ENCODE results near the gene F8A2. TPM values are rescaled to one million over a fixed set of nuclear protein-coding genes. Genes with fewer than 3 reads are reported as not detected.
"Not testable (repeated sequence)": the region's sequence is repeated elsewhere in the genome, so short reads cannot be mapped to it uniquely, and the experiment has no call there.

Gene F8A2
- total RNA-seq, 1 experiment from 2014 or later, result not detected

GRCh38 chrX:155389634-155390033 is 7.7 kb downstream of the F8A2 start:
- H3K56ac ChIP-seq (ENCODE audit: insufficient read length, low read depth, low read length), result no peak overlapping the region
- no peaks in the 10 kb centered on the region for H3K27me3 Mint-ChIP-seq (ENCODE audit: low read depth)
- no peak overlapping the region for H3K9ac ChIP-seq (ENCODE audit: extremely low read depth, insufficient read length, low read length)
- H4K91ac ChIP-seq (ENCODE audit: insufficient read length, low read depth, low read length), result no peak overlapping the region
- H2BK120ac ChIP-seq (ENCODE audit: low read depth, low read length, poor library complexity, severe bottlenecking), result no peak overlapping the region
- TF ChIP-seq, protein P1, sequence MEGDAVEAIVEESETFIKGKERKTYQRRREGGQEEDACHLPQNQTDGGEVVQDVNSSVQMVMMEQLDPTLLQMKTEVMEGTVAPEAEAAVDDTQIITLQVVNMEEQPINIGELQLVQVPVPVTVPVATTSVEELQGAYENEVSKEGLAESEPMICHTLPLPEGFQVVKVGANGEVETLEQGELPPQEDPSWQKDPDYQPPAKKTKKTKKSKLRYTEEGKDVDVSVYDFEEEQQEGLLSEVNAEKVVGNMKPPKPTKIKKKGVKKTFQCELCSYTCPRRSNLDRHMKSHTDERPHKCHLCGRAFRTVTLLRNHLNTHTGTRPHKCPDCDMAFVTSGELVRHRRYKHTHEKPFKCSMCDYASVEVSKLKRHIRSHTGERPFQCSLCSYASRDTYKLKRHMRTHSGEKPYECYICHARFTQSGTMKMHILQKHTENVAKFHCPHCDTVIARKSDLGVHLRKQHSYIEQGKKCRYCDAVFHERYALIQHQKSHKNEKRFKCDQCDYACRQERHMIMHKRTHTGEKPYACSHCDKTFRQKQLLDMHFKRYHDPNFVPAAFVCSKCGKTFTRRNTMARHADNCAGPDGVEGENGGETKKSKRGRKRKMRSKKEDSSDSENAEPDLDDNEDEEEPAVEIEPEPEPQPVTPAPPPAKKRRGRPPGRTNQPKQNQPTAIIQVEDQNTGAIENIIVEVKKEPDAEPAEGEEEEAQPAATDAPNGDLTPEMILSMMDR (conservative IDR thresholded peaks at IDR 0.05), result no peak
- peaks cover 76% of the 10 kb centered on the region in 2 experiments for H3K9me3 Mint-ChIP-seq
- no CpG with 5 or more reads among the region's 8 CpGs for WGBS (ENCODE audit: extremely low coverage, insufficient read length, low lambda C conversion rate)
- H3K14ac ChIP-seq (ENCODE audit: insufficient read depth, low read length), result no peak overlapping the region
- no peaks in the 10 kb centered on the region for H3K27me3 ChIP-seq (ENCODE audit: insufficient read depth, low read length)
- no peaks in the 10 kb centered on the region for H3K79me1 ChIP-seq (ENCODE audit: insufficient read depth, low read depth, low read length, poor library complexity, severe bottlenecking)
- no peak overlapping the region for H3K18ac ChIP-seq (ENCODE audit: insufficient read length, low read depth, low read length)
- no peak overlapping the region for H3T11ph ChIP-seq (ENCODE audit: low read length)
- peaks cover 18 to 37% (median 22%) of the 10 kb centered on the region in 3 experiments for H3K36me3 Mint-ChIP-seq (ENCODE audit: insufficient read depth in 1 of 3, low read depth in 3 of 3)
- no peaks in the 10 kb centered on the region for H3K4me1 Mint-ChIP-seq
- H3K4me1 ChIP-seq (ENCODE audit: insufficient read depth, low read length), result no peaks in the 10 kb centered on the region
- no peak overlapping the region for H3K27ac Mint-ChIP-seq
- no peaks in the 10 kb centered on the region for H4K20me1 ChIP-seq (ENCODE audit: control insufficient read depth, insufficient read depth, insufficient read length)
- H3K23ac ChIP-seq (ENCODE audit: insufficient read length, low read depth, low read length), result no peak overlapping the region
- H4K5ac ChIP-seq (ENCODE audit: insufficient read length, low read depth, low read length), result no peak overlapping the region
- H3K4ac ChIP-seq (ENCODE audit: low read depth, low read length), result no peak overlapping the region
- H3K79me2 ChIP-seq (ENCODE audit: insufficient read depth, low read length), result no peaks in the 10 kb centered on the region
- no peak overlapping the region for H2AFZ ChIP-seq (ENCODE audit: low read length)
- no peak overlapping the region for H2BK5ac ChIP-seq (ENCODE audit: insufficient read length, low read length)
- H2AK5ac ChIP-seq (ENCODE audit: insufficient read length, low read length), result no peak overlapping the region
- no peaks in the 10 kb centered on the region for H3K23me2 ChIP-seq (ENCODE audit: insufficient read length, low read depth, low read length, poor library complexity, severe bottlenecking)
- DNase-seq, result no peak
- H2BK12ac ChIP-seq (ENCODE audit: insufficient read length, low read depth, low read length), result no peak overlapping the region
- H3K9me3 ChIP-seq (ENCODE audit: control insufficient read depth, low read depth, low read length), result peaks cover 14% of the 10 kb centered on the region
- H3K27ac ChIP-seq (ENCODE audit: insufficient read length, low read depth, low read length), result no peak overlapping the region
- no peak overlapping the region for H4K8ac ChIP-seq (replicated peaks; ENCODE audit: insufficient read length, low read depth, low read length)
- H3K4me2 ChIP-seq (ENCODE audit: insufficient read depth, insufficient read length, low read length), result no peak overlapping the region
- H3K4me3 Mint-ChIP-seq, result no peak overlapping the region
- H2BK20ac ChIP-seq (ENCODE audit: low read depth, low read length, poor library complexity, severe bottlenecking), result no peak overlapping the region
- no peak overlapping the region for H2BK15ac ChIP-seq (ENCODE audit: low read depth, low read length)

DNA sequence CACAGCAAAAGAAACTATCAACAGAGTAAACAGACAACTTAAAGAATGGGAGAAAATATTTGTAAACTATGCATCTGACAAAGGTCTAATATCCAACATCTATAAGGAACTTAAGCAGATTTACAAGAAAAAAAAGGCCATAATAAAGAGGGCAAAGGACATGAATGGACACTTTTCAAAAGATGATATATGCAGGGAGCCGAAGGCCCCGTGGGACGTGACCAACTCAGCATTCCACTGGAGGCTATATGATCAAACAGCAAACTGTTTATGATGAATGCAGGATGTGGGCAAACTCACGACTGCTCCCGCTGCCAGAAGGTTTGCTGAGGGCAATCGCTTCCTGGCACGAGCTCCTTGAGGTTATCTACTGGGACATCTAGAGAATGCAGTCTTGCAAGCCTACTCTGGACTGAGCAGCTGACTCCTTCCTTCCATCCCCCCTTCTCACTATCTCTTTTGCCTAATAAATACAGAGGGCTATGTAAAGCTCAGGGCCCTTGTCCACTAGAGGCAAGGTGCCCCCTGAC is 12.9 kb downstream of the F8A2 start:
- no CpG with 5 or more reads among the region's 7 CpGs for WGBS (ENCODE audit: extremely low coverage, insufficient read length, low lambda C conversion rate)
- not testable (repeated sequence) for H2AFZ ChIP-seq (ENCODE audit: low read length); DNase-seq; H4K20me1 ChIP-seq (ENCODE audit: control insufficient read depth, insufficient read depth, insufficient read length); H2BK5ac ChIP-seq (ENCODE audit: insufficient read length, low read length); H3K27ac Mint-ChIP-seq; H4K91ac ChIP-seq (ENCODE audit: insufficient read length, low read depth, low read length); H2BK12ac ChIP-seq (ENCODE audit: insufficient read length, low read depth, low read length); H3K18ac ChIP-seq (ENCODE audit: insufficient read length, low read depth, low read length); H3K27ac ChIP-seq (ENCODE audit: insufficient read length, low read depth, low read length); H3K14ac ChIP-seq (ENCODE audit: insufficient read depth, low read length); H3K27me3 Mint-ChIP-seq (ENCODE audit: low read depth); H3K4me1 ChIP-seq (ENCODE audit: insufficient read depth, low read length); H2BK15ac ChIP-seq (ENCODE audit: low read depth, low read length); H3K23me2 ChIP-seq (ENCODE audit: insufficient read length, low read depth, low read length, poor library complexity, severe bottlenecking); H3K4ac ChIP-seq (ENCODE audit: low read depth, low read length); H3K4me1 Mint-ChIP-seq; H3K56ac ChIP-seq (ENCODE audit: insufficient read length, low read depth, low read length); H3K4me3 Mint-ChIP-seq; H2BK120ac ChIP-seq (ENCODE audit: low read depth, low read length, poor library complexity, severe bottlenecking); H3K79me1 ChIP-seq (ENCODE audit: insufficient read depth, low read depth, low read length, poor library complexity, severe bottlenecking); H4K5ac ChIP-seq (ENCODE audit: insufficient read length, low read depth, low read length); H4K8ac ChIP-seq (replicated peaks; ENCODE audit: insufficient read length, low read depth, low read length); H3K23ac ChIP-seq (ENCODE audit: insufficient read length, low read depth, low read length); H3K79me2 ChIP-seq (ENCODE audit: insufficient read depth, low read length); H3T11ph ChIP-seq (ENCODE audit: low read length); H2AK5ac ChIP-seq (ENCODE audit: insufficient read length, low read length); H2BK20ac ChIP-seq (ENCODE audit: low read depth, low read length, poor library complexity, severe bottlenecking); H3K4me2 ChIP-seq (ENCODE audit: insufficient read depth, insufficient read length, low read length); H3K27me3 ChIP-seq (ENCODE audit: insufficient read depth, low read length); H3K9ac ChIP-seq (ENCODE audit: extremely low read depth, insufficient read length, low read length)
- H3K36me3 Mint-ChIP-seq (ENCODE audit: insufficient read depth in 1 of 3, low read depth in 3 of 3), result peaks cover 13 to 30% (median 21%) of the 10 kb centered on the region in 3 experiments; a peak in 6 of 7 replicates
- H3K9me3 ChIP-seq (ENCODE audit: control insufficient read depth, low read depth, low read length), result peaks cover 12% of the 10 kb centered on the region
- H3K9me3 Mint-ChIP-seq, result peaks cover 88 to 91% of the 10 kb centered on the region in 2 experiments

Measured in H9 (cell line).